GM18517 (cell line): ENCODE results near the gene TSHZ2.

Experiments
- ATAC-seq: cut with Tn5 transposase; IDR thresholded peaks from one replicate; pipeline ENCODE4 v1.9.1; 2021; ENCODE audit warnings: mild to moderate bottlenecking, moderate library complexity; ENCODE audit not compliant: unreplicated experiment

TSHZ2 gene

GRCh38 chr20:53330601-53331140, 358.5 kb downstream of the TSHZ2 start:
- ATAC-seq = no peak

GRCh38 chr20:53331151-53331973, 359.2 kb downstream of the TSHZ2 start:
- no peak for ATAC-seq

GRCh38 chr20:53332022-53332837, 360.1 kb downstream of the TSHZ2 start:
- ATAC-seq = no peak

GRCh38 chr20:53334861-53335260, 362.7 kb downstream of the TSHZ2 start:
- no peak for ATAC-seq

GRCh38 chr20:53335555-53335954, 363.4 kb downstream of the TSHZ2 start:
- ATAC-seq = no peak

GRCh38 chr20:53336892-53337291, 364.7 kb downstream of the TSHZ2 start:
- no peak for ATAC-seq

- no peak for ATAC-seq
Measured at GRCh38 chr20:53337390-53338101, 365.4 kb downstream of the TSHZ2 start.

GRCh38 chr20:53338716-53339115, 366.6 kb downstream of the TSHZ2 start:
- ATAC-seq = no peak

- ATAC-seq = no peak
Measured at GRCh38 chr20:53342429-53342828, 370.3 kb downstream of the TSHZ2 start.

GRCh38 chr20:53343448-53343847, 371.3 kb downstream of the TSHZ2 start:
- no peak for ATAC-seq

GRCh38 chr20:53344891-53345290, 372.7 kb downstream of the TSHZ2 start:
- ATAC-seq = no peak

GRCh38 chr20:53345536-53346334, 373.6 kb downstream of the TSHZ2 start:
- no peak for ATAC-seq

- no peak for ATAC-seq
Measured at GRCh38 chr20:53346335-53346648, 374.1 kb downstream of the TSHZ2 start.

GRCh38 chr20:53349730-53350129, 377.6 kb downstream of the TSHZ2 start:
- ATAC-seq = no peak

GRCh38 chr20:53352727-53353440, 380.7 kb downstream of the TSHZ2 start:
- no peak for ATAC-seq

GRCh38 chr20:53354314-53354713, 382.2 kb downstream of the TSHZ2 start:
- ATAC-seq = no peak

- ATAC-seq = no peak
Measured at GRCh38 chr20:53355790-53356189, 383.6 kb downstream of the TSHZ2 start.

GRCh38 chr20:53359425-53359824, 387.3 kb downstream of the TSHZ2 start:
- ATAC-seq = no peak

- ATAC-seq = no peak
Measured at GRCh38 chr20:53360852-53361251, 388.7 kb downstream of the TSHZ2 start.

GRCh38 chr20:53362736-53363135, 390.6 kb downstream of the TSHZ2 start:
- ATAC-seq = no peak
